Fibroblast of pulmonary artery (primary cell): ENCODE data around the gene CELSR1.

ENCODE experiments used
- DNase-seq: peaks from one replicate; pipeline ENCODE4 v3.0.0-alpha.2; 2010; ENCODE audit warnings: low read depth
- H3K4me3 ChIP-seq: replicated peaks from 2 replicates; pipeline ENCODE4 v1.5.1; 2011; ENCODE audit warnings: low read depth, mild to moderate bottlenecking, control low read depth, low read length, moderate library complexity
- CTCF ChIP-seq: IDR thresholded peaks from 2 replicates; pipeline ENCODE4 v1.5.1; 2011; ENCODE audit warnings: mild to moderate bottlenecking, control low read depth, low read length, inconsistent platforms; ENCODE audit errors: missing control alignments

The CELSR1 gene

GRCh38 chr22:46484156-46484860 is 53.1 kb downstream of the CELSR1 start:
- DNase-seq, result no peak
- H3K4me3 ChIP-seq, result no peak overlapping the region
- no peak for TF ChIP-seq CTCF

- DNase-seq, result no peak
- H3K4me3 ChIP-seq, result no peak overlapping the region
- TF ChIP-seq CTCF, result no peak
Observed at GRCh38 chr22:46483353-46483752, 54.1 kb downstream of the CELSR1 start.

- DNase-seq, result no peak
- no peak overlapping the region for H3K4me3 ChIP-seq
- TF ChIP-seq CTCF, result no peak
Observed at GRCh38 chr22:46482056-46482675, 55.3 kb downstream of the CELSR1 start.

- DNase-seq, result no peak
- no peak for TF ChIP-seq CTCF
Observed at GRCh38 chr22:46481386-46481785, 56.0 kb downstream of the CELSR1 start.

GRCh38 chr22:46480396-46480795 is 57.0 kb downstream of the CELSR1 start:
- DNase-seq, result no peak
- H3K4me3 ChIP-seq, result no peak overlapping the region
- TF ChIP-seq CTCF, result no peak

More at GRCh38 chr22:46481386-46481785, 56.0 kb downstream of the CELSR1 start:
- H3K4me3 ChIP-seq, result no peak overlapping the region

- H3K4me3 ChIP-seq, result no peak overlapping the region
- no peak for DNase-seq
- no peak for TF ChIP-seq CTCF
Observed at GRCh38 chr22:46479046-46479445, 58.4 kb downstream of the CELSR1 start.
